ENCODE data around the gene ADPGK. TPM values are rescaled to one million over a fixed set of nuclear protein-coding genes. Genes with fewer than 3 reads are reported as not detected.

ADPGK gene
- total RNA-seq, 1 experiment from 2014 or later = 52.9 TPM

DNA sequence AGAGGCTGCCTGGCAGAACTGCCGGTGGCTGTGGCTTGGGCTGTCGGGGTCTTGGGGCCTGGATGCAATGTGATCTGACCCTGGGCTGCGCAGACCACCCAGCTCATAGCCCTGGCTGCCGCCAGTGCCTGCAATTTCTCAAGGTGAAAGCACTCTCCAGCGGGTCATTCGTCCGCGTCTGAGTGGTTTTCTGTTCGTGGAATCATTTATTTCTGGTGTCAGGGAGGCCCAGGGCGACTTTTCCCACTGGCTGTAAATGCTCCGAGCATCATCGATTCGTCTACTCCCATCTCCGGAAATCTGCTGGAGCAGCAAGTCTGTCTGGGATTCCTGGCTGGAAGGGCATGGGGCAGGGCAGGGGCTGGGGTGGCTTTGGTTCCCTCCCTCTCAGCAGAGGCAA lies 40.6 kb upstream of the ADPGK start:
- no peaks in the 10 kb centered on the region for H3K79me2 ChIP-seq (ENCODE audit: low read length)
- CTCF ChIA-PET = no interaction called here
- POLR2A ChIA-PET (ENCODE audit: unreplicated experiment) = no interaction called here
- H3K4me1 ChIP-seq (ENCODE audit: insufficient read depth, low read length) = no peaks in the 10 kb centered on the region
- no peaks in the 10 kb centered on the region for H3K36me3 ChIP-seq (ENCODE audit: low read depth, low read length)
- no peak for ATAC-seq
- peaks cover 29% of the 10 kb centered on the region for H3K27me3 ChIP-seq (ENCODE audit: low read length)
- H3K9ac ChIP-seq (ENCODE audit: low read length) = no peak overlapping the region
- TF ChIP-seq, protein P1, sequence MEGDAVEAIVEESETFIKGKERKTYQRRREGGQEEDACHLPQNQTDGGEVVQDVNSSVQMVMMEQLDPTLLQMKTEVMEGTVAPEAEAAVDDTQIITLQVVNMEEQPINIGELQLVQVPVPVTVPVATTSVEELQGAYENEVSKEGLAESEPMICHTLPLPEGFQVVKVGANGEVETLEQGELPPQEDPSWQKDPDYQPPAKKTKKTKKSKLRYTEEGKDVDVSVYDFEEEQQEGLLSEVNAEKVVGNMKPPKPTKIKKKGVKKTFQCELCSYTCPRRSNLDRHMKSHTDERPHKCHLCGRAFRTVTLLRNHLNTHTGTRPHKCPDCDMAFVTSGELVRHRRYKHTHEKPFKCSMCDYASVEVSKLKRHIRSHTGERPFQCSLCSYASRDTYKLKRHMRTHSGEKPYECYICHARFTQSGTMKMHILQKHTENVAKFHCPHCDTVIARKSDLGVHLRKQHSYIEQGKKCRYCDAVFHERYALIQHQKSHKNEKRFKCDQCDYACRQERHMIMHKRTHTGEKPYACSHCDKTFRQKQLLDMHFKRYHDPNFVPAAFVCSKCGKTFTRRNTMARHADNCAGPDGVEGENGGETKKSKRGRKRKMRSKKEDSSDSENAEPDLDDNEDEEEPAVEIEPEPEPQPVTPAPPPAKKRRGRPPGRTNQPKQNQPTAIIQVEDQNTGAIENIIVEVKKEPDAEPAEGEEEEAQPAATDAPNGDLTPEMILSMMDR (conservative IDR thresholded peaks at IDR 0.05; ENCODE audit: low read depth, low read length) = no peak
- TF ChIP-seq EZH2phosphoT487 (IDR thresholded peaks at IDR 0.05; ENCODE audit: borderline replicate concordance, low read length) = no peak
- no peak for TF ChIP-seq EZH2 (IDR thresholded peaks at IDR 0.05; ENCODE audit: low read length, unreplicated experiment)
- H3K9me3 ChIP-seq (ENCODE audit: low read length) = no peaks in the 10 kb centered on the region
- H3K9me2 ChIP-seq (replicated peaks; ENCODE audit: low read length) = no peaks in the 10 kb centered on the region
- H4K20me1 ChIP-seq (ENCODE audit: low read length) = no peaks in the 10 kb centered on the region
- no peak overlapping the region for H3K4me2 ChIP-seq (ENCODE audit: low read length)
- H3F3A ChIP-seq (ENCODE audit: low read length, unreplicated experiment) = no peaks in the 10 kb centered on the region
- no TSS peak for BruUV-seq (replicated peaks)
- intact Hi-C loops (cut with micrococcal nuclease) = no loop called here
- H3K27ac ChIP-seq (ENCODE audit: low read length) = no peak overlapping the region
- H2AFZ ChIP-seq (ENCODE audit: low read length) = no peak overlapping the region
- no peak overlapping the region for H3K4me3 ChIP-seq (ENCODE audit: low read length)
- no peak for DNase-seq

DNA sequence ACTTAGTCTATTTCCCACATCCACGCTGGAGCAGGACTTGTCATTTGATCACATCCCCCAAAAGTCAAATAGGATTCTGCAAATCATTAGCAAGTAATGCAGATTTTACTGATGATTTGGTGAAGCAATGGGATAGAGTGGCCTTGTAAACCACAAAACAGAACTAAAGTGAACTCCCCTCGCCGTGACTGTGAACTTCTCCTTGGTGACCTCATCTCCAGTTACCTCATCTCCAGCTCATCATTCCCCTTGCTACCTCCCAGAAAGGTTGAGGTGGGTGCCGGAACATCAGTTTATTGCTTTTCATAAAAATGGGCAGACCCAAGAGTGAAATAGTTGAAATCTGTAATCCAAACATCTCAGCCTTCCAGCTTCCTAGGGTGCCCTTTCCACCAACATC lies 36.7 kb upstream of the ADPGK start:
- Histone ChIP-seq H3K4me3 (ENCODE audit: low read length) (no peak overlapping the region), H3K79me2 (ENCODE audit: low read length) (no peaks in the 10 kb centered on the region), H2AFZ (ENCODE audit: low read length) (no peak overlapping the region), H3K9me3 (ENCODE audit: low read length) (no peaks in the 10 kb centered on the region), H3K27ac (ENCODE audit: low read length) (no peak overlapping the region), H3K27me3 (ENCODE audit: low read length) (peaks cover 39% of the 10 kb centered on the region), H4K20me1 (ENCODE audit: low read length) (no peaks in the 10 kb centered on the region), H3K4me1 (ENCODE audit: insufficient read depth, low read length) (no peaks in the 10 kb centered on the region), H3K9me2 (replicated peaks; ENCODE audit: low read length) (no peaks in the 10 kb centered on the region), H3K4me2 (ENCODE audit: low read length) (no peak overlapping the region), H3F3A (ENCODE audit: low read length, unreplicated experiment) (no peaks in the 10 kb centered on the region), H3K9ac (ENCODE audit: low read length) (no peak overlapping the region), H3K36me3 (ENCODE audit: low read depth, low read length) (no peaks in the 10 kb centered on the region)
- POLR2A ChIA-PET (ENCODE audit: unreplicated experiment) = no interaction called here
- no TSS peak for BruUV-seq (replicated peaks)
- TF ChIP-seq, protein P1 (conservative IDR thresholded peaks at IDR 0.05; ENCODE audit: low read depth, low read length) = no peak
- TF ChIP-seq EZH2 (IDR thresholded peaks at IDR 0.05; ENCODE audit: low read length, unreplicated experiment) (no peak), EZH2phosphoT487 (IDR thresholded peaks at IDR 0.05; ENCODE audit: borderline replicate concordance, low read length) (no peak)
- ATAC-seq (no peak), DNase-seq (no peak)
- intact Hi-C loops (cut with micrococcal nuclease) = no loop called here
- CTCF ChIA-PET = no interaction called here

DNA sequence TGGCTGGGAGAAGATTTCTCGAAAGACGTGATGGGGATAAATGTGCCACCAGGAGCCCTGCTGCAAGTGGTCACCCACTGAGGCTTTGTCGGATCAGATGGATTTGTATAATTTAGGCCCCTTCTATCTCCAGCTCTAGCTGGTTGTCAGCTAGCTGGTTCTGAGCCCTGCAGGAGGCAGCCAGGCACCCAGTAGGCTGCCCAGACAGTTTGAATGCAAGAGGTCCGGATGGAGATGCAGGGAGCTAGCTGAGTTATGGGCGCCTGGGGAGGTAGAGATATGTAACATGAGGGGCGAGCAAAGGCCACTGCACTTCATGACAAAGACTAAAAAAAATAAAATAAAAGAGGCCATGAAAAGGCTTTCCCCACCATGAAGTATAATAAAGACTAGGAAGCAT lies 35.1 kb upstream of the ADPGK start:
- H3F3A ChIP-seq (ENCODE audit: low read length, unreplicated experiment) = no peaks in the 10 kb centered on the region
- TF ChIP-seq, protein P1 (conservative IDR thresholded peaks at IDR 0.05; ENCODE audit: low read depth, low read length) = no peak
- TF ChIP-seq EZH2phosphoT487 (IDR thresholded peaks at IDR 0.05; ENCODE audit: borderline replicate concordance, low read length) (no peak), EZH2 (IDR thresholded peaks at IDR 0.05; ENCODE audit: low read length, unreplicated experiment) (no peak)
- H3K36me3 ChIP-seq (ENCODE audit: low read depth, low read length) = no peaks in the 10 kb centered on the region
- no peaks in the 10 kb centered on the region for H4K20me1 ChIP-seq (ENCODE audit: low read length)
- no peak for DNase-seq
- CTCF ChIA-PET = no interaction called here
- no peak overlapping the region for H3K27ac ChIP-seq (ENCODE audit: low read length)
- H3K4me2 ChIP-seq (ENCODE audit: low read length) = no peak overlapping the region
- no peaks in the 10 kb centered on the region for H3K4me1 ChIP-seq (ENCODE audit: insufficient read depth, low read length)
- intact Hi-C loops (cut with micrococcal nuclease) = no loop called here
- peaks cover 46% of the 10 kb centered on the region for H3K27me3 ChIP-seq (ENCODE audit: low read length)
- H2AFZ ChIP-seq (ENCODE audit: low read length) = no peak overlapping the region
- POLR2A ChIA-PET (ENCODE audit: unreplicated experiment) = no interaction called here
- no peak overlapping the region for H3K9ac ChIP-seq (ENCODE audit: low read length)
- H3K4me3 ChIP-seq (ENCODE audit: low read length) = no peak overlapping the region
- no peaks in the 10 kb centered on the region for H3K79me2 ChIP-seq (ENCODE audit: low read length)
- no peaks in the 10 kb centered on the region for H3K9me3 ChIP-seq (ENCODE audit: low read length)
- H3K9me2 ChIP-seq (replicated peaks; ENCODE audit: low read length) = no peaks in the 10 kb centered on the region
- BruUV-seq (replicated peaks) = no TSS peak
- ATAC-seq = no peak

Measured in PC-3 (cell line).